Gastrocnemius medialis (tissue), 4 donors: ENCODE data around the gene ZNF70.

Source experiments
- POLR2A ChIP-seq, 2 donors: fragments of 450-650 bp; IDR thresholded peaks; one replicate each; pipeline ENCODE4 v1.6.1; 2017; ENCODE audit warnings: antibody characterized with exemption in 2 of 2, mild to moderate bottlenecking in 2 of 2, moderate library complexity in 2 of 2
- TF ChIP-seq, protein P1 (sequence below), 5 experiments: fragments of 450-650 bp in 3 of 5; fragments of 200-600 bp in 2 of 5; sonication (generic) in 2 of 5; IDR thresholded peaks in 4 of 5; conservative IDR thresholded peaks in 1 of 5; 1 replicate in 4 of 5; 2 replicates in 1 of 5; pipeline ENCODE4 v1.5.1; 2016 to 2019; ENCODE audit warnings: antibody characterized with exemption in 5 of 5, mild to moderate bottlenecking in 3 of 5, moderate library complexity in 3 of 5

DNA sequence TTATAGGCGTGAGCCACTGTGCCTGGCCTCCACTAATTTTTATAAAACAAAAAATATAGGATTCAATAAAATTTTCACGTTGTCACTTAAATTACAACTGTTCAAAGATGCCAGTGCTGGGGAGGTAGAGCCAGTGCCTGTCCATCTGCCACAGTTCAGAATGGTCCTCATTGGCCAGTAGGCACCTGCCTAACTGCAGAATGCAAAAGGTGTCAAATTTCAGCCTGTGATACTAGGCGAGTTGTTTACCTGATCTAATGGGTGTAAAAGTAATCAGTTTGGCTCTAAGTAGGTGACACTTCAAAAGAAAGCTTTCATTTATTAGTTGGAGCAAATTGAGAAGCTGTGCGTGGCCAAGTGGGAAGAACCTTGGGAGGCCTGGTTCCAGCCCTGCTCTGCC lies 38.2 kb upstream of the ZNF70 start:
- no peak for TF ChIP-seq POLR2A (IDR thresholded peaks at IDR 0.05)
- TF ChIP-seq, protein P1, sequence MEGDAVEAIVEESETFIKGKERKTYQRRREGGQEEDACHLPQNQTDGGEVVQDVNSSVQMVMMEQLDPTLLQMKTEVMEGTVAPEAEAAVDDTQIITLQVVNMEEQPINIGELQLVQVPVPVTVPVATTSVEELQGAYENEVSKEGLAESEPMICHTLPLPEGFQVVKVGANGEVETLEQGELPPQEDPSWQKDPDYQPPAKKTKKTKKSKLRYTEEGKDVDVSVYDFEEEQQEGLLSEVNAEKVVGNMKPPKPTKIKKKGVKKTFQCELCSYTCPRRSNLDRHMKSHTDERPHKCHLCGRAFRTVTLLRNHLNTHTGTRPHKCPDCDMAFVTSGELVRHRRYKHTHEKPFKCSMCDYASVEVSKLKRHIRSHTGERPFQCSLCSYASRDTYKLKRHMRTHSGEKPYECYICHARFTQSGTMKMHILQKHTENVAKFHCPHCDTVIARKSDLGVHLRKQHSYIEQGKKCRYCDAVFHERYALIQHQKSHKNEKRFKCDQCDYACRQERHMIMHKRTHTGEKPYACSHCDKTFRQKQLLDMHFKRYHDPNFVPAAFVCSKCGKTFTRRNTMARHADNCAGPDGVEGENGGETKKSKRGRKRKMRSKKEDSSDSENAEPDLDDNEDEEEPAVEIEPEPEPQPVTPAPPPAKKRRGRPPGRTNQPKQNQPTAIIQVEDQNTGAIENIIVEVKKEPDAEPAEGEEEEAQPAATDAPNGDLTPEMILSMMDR (IDR thresholded peaks at IDR 0.05 in 4 of 5, conservative IDR thresholded peaks at IDR 0.05 in 1 of 5), result no peak
